NCI-H2107 treated with DMSO at 0.1 percent for 48 hours (cell line): ENCODE measurements around the gene RSPH1.
A peak's percentile ranks its signal among the peaks of the same experiment; 100 is the strongest.

ENCODE experiments used
- DNase-seq: peaks from one replicate; lab custom pipeline; 2025; ENCODE audit not compliant: unreplicated experiment; lab: John Stamatoyannopoulos, UW

RSPH1 gene

GRCh38 chr21:42532466-42533181, 36.6 kb upstream of the RSPH1 start:
- DNase-seq = no peak

DNA sequence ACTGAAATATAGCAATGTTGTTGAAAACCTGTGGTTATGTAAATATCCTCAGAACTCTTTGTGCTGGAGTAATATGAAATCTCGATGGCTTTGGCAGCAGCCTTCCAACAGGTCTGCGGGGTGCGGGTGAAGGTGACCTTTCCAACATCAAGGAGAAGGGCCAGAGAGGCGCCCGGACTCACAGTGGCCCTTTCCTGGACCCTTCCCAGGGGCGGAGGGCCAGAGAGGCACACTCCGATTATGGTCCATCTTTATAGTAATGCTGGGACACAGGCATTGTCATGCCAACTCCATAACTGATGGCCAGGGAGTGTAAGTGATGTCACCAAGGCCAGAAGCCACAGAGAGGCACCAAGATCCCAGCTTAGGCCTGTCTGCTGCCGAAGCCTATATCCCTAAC, 35.7 kb upstream of the RSPH1 start:
- no peak for DNase-seq

DNA sequence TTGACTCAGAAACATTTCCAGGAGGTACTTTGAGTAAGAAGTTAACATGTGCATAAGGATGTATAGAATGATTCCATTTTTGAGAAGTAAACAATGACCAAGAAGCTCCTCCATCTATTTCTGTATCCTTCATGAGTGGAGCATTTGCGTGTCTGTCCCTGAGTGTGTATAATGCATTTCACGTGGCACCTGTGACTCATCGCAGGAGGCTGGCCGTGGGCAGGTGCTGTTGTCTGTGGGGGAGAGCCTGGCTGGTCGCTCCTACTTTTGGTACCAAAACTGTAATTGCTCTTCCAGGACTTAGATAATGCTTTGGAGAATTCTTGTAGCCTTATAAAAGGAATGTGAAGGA, 34.1 kb upstream of the RSPH1 start:
- no peak for DNase-seq

DNA sequence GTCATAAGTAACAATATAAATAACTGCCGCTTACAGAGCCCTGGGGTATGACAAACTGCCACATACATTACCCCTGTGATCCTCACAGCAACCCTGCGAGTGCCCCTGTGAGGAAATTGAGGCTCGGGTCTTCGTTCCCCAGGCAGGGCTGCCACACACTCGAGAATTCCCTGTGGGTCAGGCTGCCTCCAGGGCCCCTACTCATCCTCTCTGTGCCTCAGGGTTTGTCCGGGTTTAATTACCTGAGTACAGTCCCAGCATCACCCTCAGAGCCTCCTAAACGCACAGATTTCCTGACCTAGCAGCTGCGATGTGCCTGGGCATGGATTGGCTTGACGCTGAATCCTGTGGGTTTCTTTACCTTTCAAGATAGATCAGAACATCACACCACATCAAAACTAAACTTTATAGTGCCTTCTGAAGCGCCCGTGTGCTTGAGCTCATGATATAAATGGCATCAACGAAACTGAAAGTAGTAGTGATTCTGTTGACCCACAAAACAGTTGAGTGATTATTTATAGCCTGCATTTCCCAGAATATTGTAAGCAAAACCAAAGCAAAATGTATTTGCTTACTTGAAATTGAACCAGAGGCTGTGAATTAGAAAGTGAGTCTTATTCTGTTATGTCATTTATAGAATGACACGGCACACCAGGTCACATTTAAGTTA, 31.6 kb upstream of the RSPH1 start:
- peak; percentile 60 for DNase-seq

DNA sequence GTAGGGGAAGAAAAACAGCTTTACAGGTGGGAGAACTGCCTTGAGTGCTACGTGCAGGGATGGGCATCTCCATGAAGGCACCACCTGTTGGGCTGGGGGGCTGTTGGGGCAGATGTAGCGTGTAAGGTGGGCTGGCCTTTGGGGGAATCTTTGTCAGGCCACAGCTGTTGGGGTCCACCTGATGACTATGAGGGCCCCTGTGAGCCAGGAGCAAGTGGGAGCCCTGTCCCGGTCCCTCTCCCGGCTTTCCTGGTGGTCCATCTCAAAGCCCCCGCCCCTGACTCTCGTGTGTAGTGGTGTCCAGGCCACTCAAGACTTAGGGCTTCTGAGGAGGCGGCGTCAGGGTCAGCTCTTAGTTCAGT, 31.1 kb upstream of the RSPH1 start:
- no peak for DNase-seq

GRCh38 chr21:42526379-42526727, 30.3 kb upstream of the RSPH1 start:
- no peak for DNase-seq

GRCh38 chr21:42525676-42526378, 29.8 kb upstream of the RSPH1 start:
- DNase-seq = no peak

- DNase-seq = no peak
Observed at GRCh38 chr21:42525029-42525581, 29.1 kb upstream of the RSPH1 start.

GRCh38 chr21:42524341-42525028, 28.5 kb upstream of the RSPH1 start:
- DNase-seq = peak; percentile 99

- peak; percentile 52 for DNase-seq
Observed at GRCh38 chr21:42523941-42524340, 27.9 kb upstream of the RSPH1 start.

GRCh38 chr21:42523211-42523610, 27.2 kb upstream of the RSPH1 start:
- DNase-seq = no peak

DNA sequence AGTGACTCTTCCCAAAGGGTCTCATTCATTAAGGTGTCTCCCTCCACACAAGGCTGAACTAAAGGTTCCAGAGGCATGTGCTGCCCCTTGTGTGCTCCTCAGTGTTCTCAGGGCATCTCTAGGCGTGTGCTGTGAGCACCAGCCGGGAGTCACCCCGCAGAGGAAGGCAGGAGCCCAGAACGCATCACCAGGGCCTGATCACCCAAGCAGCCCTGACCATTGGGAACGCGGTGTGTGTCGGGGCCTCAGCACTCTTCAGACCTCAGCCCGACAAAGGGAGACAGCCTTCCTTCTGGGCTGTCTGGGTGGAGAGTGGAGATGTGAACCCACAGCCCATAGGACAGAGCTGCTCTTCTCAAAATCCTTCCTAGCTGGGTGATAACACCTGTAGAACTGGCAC, 26.7 kb upstream of the RSPH1 start:
- DNase-seq = no peak

GRCh38 chr21:42522271-42522670, 26.2 kb upstream of the RSPH1 start:
- DNase-seq = no peak

GRCh38 chr21:42521805-42522204, 25.8 kb upstream of the RSPH1 start:
- no peak for DNase-seq

GRCh38 chr21:42521384-42521783, 25.4 kb upstream of the RSPH1 start:
- no peak for DNase-seq

DNA sequence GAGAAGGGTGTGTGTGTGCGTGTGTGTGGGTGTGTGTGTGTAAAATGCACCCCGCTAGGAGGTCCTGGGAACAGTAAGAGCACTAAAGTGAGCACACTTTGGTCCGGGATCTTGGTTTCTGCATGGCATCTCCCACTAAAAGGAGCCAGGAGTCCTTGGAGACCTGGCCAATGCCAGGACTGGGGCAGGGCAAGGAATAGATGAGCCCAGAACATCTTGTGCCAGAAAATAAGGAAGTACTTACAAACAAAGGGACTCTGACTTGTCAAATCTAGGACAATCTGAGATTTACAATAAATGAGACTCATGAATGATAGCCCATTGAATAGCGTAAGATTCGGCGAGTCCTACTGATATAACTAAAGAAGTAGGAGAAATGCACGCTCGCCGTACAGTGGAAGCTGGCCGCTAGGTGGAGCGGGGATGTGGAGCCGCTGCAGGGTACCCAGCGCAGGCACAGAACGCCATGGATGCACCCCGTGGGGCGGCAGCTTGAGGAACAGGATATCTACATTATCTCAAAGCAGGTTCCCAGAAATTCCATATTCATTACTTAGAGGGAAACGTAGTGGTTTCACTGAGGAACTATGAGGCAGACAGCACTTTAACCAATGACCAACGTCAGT, 24.7 kb upstream of the RSPH1 start:
- DNase-seq = no peak

DNA sequence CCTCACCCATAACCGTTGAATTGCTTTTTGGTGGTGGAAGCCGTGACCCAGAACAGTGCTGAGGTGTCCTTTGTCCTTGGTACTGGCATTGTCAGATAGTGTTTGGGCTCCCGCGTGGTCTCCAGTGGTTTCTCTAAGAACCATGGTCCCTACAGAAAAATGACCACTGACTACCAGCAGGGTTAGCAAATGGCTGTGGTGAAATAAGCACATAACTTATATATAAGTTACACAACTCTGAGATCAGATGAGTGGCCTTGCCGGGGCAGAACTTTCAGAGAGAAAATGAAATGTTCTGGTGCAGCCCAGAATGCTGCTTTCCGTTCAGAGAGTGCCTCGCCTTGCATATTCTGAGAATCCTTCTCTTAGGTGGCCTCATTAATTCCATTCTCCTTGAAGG, 22.6 kb upstream of the RSPH1 start:
- DNase-seq = no peak

- DNase-seq = no peak
Observed at GRCh38 chr21:42518215-42518614, 22.2 kb upstream of the RSPH1 start.

GRCh38 chr21:42515708-42516502, 19.9 kb upstream of the RSPH1 start:
- no peak for DNase-seq

DNA sequence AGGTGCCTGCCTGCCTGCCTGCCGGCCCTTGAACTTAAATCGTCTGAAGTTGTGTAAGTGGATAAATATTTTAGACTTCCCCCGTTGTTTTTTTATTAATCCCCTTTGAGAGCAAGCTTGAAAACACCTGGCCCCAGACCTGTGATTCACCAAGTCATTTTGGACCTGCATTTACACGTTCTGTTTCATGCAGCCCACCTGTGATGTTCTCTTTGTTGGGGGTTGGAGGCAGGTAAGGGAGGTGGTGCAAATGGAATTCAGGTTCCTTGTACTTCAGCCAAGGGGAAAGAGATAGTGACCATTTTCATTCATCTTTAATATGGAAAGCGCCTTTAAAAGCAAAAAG, 18.8 kb upstream of the RSPH1 start:
- no peak for DNase-seq
